H9 (cell line): ENCODE measurements around the gene MOCOS. TPM values are rescaled to one million over a fixed set of nuclear protein-coding genes. Genes with fewer than 3 reads are reported as not detected.

Experiments used
- DNase-seq: peaks from one replicate; pipeline ENCODE4 v3.0.0-alpha.2; 2017
- H2AFZ ChIP-seq: one replicate; pipeline ENCODE4 v1.6.1; 2013; ENCODE audit warnings: mild to moderate bottlenecking, low read length, control low read depth, moderate library complexity
- H2AK5ac ChIP-seq: 2 replicates; pipeline ENCODE4 v1.6.1; 2013; ENCODE audit warnings: low read length, control low read depth, mixed read lengths; ENCODE audit not compliant: insufficient read length
- H2BK120ac ChIP-seq: one replicate; pipeline ENCODE4 v1.6.1; 2013; ENCODE audit warnings: low read depth, mild to moderate bottlenecking, low read length, control low read depth, inconsistent platforms; ENCODE audit not compliant: poor library complexity, severe bottlenecking
- H2BK12ac ChIP-seq: 2 replicates; pipeline ENCODE4 v1.6.1; 2013; ENCODE audit warnings: low read length, control low read depth, mixed read lengths, low read depth; ENCODE audit not compliant: insufficient read length
- H2BK15ac ChIP-seq: 2 replicates; pipeline ENCODE4 v1.6.1; 2013; ENCODE audit warnings: low read depth, low read length, control low read depth
- H2BK20ac ChIP-seq: one replicate; pipeline ENCODE4 v1.6.1; 2013; ENCODE audit warnings: low read depth, mild to moderate bottlenecking, low read length, control low read depth, inconsistent platforms; ENCODE audit not compliant: poor library complexity, severe bottlenecking
- H2BK5ac ChIP-seq: 2 replicates; pipeline ENCODE4 v1.6.1; 2013; ENCODE audit warnings: low read length, control low read depth, mixed read lengths; ENCODE audit not compliant: insufficient read length
- H3K14ac ChIP-seq: 2 replicates; pipeline ENCODE4 v1.6.1; 2013; ENCODE audit warnings: low read length, control low read depth; ENCODE audit not compliant: insufficient read depth
- H3K18ac ChIP-seq: 2 replicates; pipeline ENCODE4 v1.6.1; 2013; ENCODE audit warnings: low read depth, mild to moderate bottlenecking, mixed read lengths, low read length, control low read depth; ENCODE audit not compliant: insufficient read length
- H3K23ac ChIP-seq: 2 replicates; pipeline ENCODE4 v1.6.1; 2013; ENCODE audit warnings: low read length, control low read depth, mixed read lengths, low read depth; ENCODE audit not compliant: insufficient read length
- H3K23me2 ChIP-seq: 2 replicates; pipeline ENCODE4 v1.6.1; 2013; ENCODE audit warnings: low read depth, mild to moderate bottlenecking, mixed read lengths, low read length, control low read depth; ENCODE audit not compliant: insufficient read length, poor library complexity, severe bottlenecking
- H3K27ac ChIP-seq: 2 replicates; pipeline ENCODE4 v1.5.1; 2013; ENCODE audit warnings: low read length, control low read depth, mixed read lengths, low read depth; ENCODE audit not compliant: insufficient read length
- H3K27me3 ChIP-seq: 2 replicates; pipeline ENCODE4 v1.6.1; 2013; ENCODE audit warnings: low read length, control low read depth, inconsistent platforms; ENCODE audit not compliant: insufficient read depth
- H3K4ac ChIP-seq: 2 replicates; pipeline ENCODE4 v1.6.1; 2013; ENCODE audit warnings: low read depth, mild to moderate bottlenecking, control low read depth, inconsistent platforms, low read length, moderate library complexity
- H3K4me1 ChIP-seq: 2 replicates; pipeline ENCODE4 v1.6.1; 2013; ENCODE audit warnings: low read length, control low read depth, inconsistent platforms; ENCODE audit not compliant: insufficient read depth
- H3K4me2 ChIP-seq: 2 replicates; pipeline ENCODE4 v1.6.1; 2013; ENCODE audit warnings: low read length, control low read depth, mixed read lengths; ENCODE audit not compliant: insufficient read length, insufficient read depth
- H3K56ac ChIP-seq: 2 replicates; pipeline ENCODE4 v1.6.1; 2013; ENCODE audit warnings: low read depth, mild to moderate bottlenecking, mixed read lengths, low read length, control low read depth; ENCODE audit not compliant: insufficient read length
- H3K79me1 ChIP-seq: 2 replicates; pipeline ENCODE4 v1.6.1; 2013; ENCODE audit warnings: low read depth, mild to moderate bottlenecking, moderate library complexity, low read length, control low read depth, inconsistent platforms; ENCODE audit not compliant: insufficient read depth, poor library complexity, severe bottlenecking
- H3K79me2 ChIP-seq: 2 replicates; pipeline ENCODE4 v1.6.1; 2013; ENCODE audit warnings: low read length, control low read depth, inconsistent platforms; ENCODE audit not compliant: insufficient read depth
- H3K9ac ChIP-seq: 2 replicates; pipeline ENCODE4 v1.6.1; 2013; ENCODE audit warnings: low read length, control low read depth, mixed read lengths; ENCODE audit not compliant: insufficient read length; ENCODE audit errors: extremely low read depth
- H3K9me3 ChIP-seq: one replicate; pipeline ENCODE4 v1.6.1; 2013; ENCODE audit warnings: low read depth, low read length, inconsistent platforms; ENCODE audit not compliant: control insufficient read depth
- H3T11ph ChIP-seq: one replicate; pipeline ENCODE4 v1.6.1; 2013; ENCODE audit warnings: mild to moderate bottlenecking, low read length, control low read depth, inconsistent platforms
- H4K20me1 ChIP-seq: one replicate; pipeline ENCODE4 v1.6.1; 2013; ENCODE audit not compliant: control insufficient read depth, insufficient read length, insufficient read depth
- H4K5ac ChIP-seq: 2 replicates; pipeline ENCODE4 v1.6.1; 2013; ENCODE audit warnings: low read depth, mild to moderate bottlenecking, mixed read lengths, low read length, control low read depth; ENCODE audit not compliant: insufficient read length
- H4K8ac ChIP-seq: replicated peaks from 2 replicates; pipeline ENCODE4 v1.6.1; 2013; ENCODE audit warnings: low read length, control low read depth, mixed read lengths, low read depth; ENCODE audit not compliant: insufficient read length
- H4K91ac ChIP-seq: 2 replicates; pipeline ENCODE4 v1.6.1; 2013; ENCODE audit warnings: low read depth, mild to moderate bottlenecking, moderate library complexity, mixed read lengths, low read length, control low read depth; ENCODE audit not compliant: insufficient read length
- H3K27ac Mint-ChIP-seq, 3 experiments: 2 replicates in 2 of 3; 3 replicates in 1 of 3; pipeline ENCODE4 v1.8.0; 2020 to 2021; ENCODE audit warnings: mixed read lengths in 3 of 3, mild to moderate bottlenecking in 1 of 3, moderate library complexity in 1 of 3
- H3K27me3 Mint-ChIP-seq: 2 replicates; pipeline ENCODE4 v1.8.0; 2021; ENCODE audit warnings: low read depth, mild to moderate bottlenecking, moderate library complexity, mixed read lengths
- H3K36me3 Mint-ChIP-seq, 3 experiments: 2 replicates in 2 of 3; 3 replicates in 1 of 3; pipeline ENCODE4 v1.8.0; 2020 to 2021; ENCODE audit warnings: low read depth in 3 of 3, mixed read lengths in 3 of 3; ENCODE audit not compliant: insufficient read depth in 1 of 3
- H3K4me1 Mint-ChIP-seq, 2 experiments: 2 replicates each; pipeline ENCODE4 v1.8.0; 2020; ENCODE audit warnings: mixed read lengths in 2 of 2
- H3K4me3 Mint-ChIP-seq, 2 experiments: 2 replicates in 1 of 2; 3 replicates in 1 of 2; pipeline ENCODE4 v1.8.0; 2020 to 2021; ENCODE audit warnings: mild to moderate bottlenecking in 2 of 2, mixed read lengths in 2 of 2, moderate library complexity in 1 of 2
- H3K9me3 Mint-ChIP-seq, 2 experiments: 2 replicates in 1 of 2; 3 replicates in 1 of 2; pipeline ENCODE4 v1.8.0; 2020; ENCODE audit warnings: mild to moderate bottlenecking in 2 of 2, mixed read lengths in 2 of 2, moderate library complexity in 1 of 2
- WGBS: extraction: QIAGEN DNeasy Blood & Tissue Kit; methylation state at CpG from one replicate; pipeline ENCODE4 v1.1.7; 2013; ENCODE audit warnings: missing lambda C conversion rate, low lambda C conversion rate, mixed read lengths; ENCODE audit not compliant: insufficient read length; ENCODE audit errors: extremely low coverage; 5-methylcytosine and 5-hydroxymethylcytosine counted together
- total RNA-seq: library from RNA; stranded (reverse); gene quantifications from 2 replicates; pipeline ENCODE4 v1.2.1, GENCODE V29; 2021
- TF ChIP-seq, protein P1 (sequence below): fragments of 200-600 bp; sonication (generic); conservative IDR thresholded peaks from 3 replicates; pipeline ENCODE4 v1.8.0; 2021; ENCODE audit warnings: antibody characterized with exemption, mild to moderate bottlenecking

MOCOS gene
- total RNA-seq, 1 experiment from 2014 or later = 6.0 TPM

DNA sequence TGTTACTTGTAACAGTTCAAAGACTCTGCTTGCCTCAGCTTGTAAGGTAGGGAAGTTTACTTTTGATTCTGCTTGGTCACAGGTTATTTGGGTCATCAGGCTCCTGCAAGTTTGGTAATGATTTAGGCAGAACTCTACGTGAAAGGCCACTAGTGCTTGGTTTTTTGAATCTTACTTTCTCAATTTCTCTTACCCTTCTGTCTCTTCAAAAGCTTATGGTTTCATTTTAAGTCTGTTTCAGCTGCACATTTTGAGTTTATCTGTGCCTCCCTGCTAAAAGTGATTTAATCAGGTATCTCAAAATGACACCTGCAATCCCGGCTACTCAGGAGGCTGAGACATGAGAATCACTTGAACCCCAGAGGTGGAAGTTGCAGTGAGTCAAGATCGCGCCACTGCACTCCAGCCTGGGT, 26.3 kb upstream of the MOCOS start:
- H3K4ac ChIP-seq = no peak overlapping the region
- WGBS = no CpG with 5 or more reads among the region's 4 CpGs
- no peak overlapping the region for H4K91ac ChIP-seq
- no peak overlapping the region for H2AK5ac ChIP-seq
- H3K9ac ChIP-seq = no peak overlapping the region
- Mint-ChIP-seq H3K9me3 (no peaks in the 10 kb centered on the region), H3K27me3 (no peaks in the 10 kb centered on the region), H3K36me3 (peaks cover 35 to 90% (median 89%) of the 10 kb centered on the region in 3 experiments; a peak in 6 of 7 replicates), H3K27ac (peak overlapping the region in 1 of 3 experiments; percentile 22; a peak in 1 of 7 replicates), H3K4me3 (no peak overlapping the region), H3K4me1 (no peaks in the 10 kb centered on the region)
- no peak overlapping the region for H2BK15ac ChIP-seq
- no peak overlapping the region for H2BK120ac ChIP-seq
- H3K4me2 ChIP-seq = no peak overlapping the region
- no peak overlapping the region for H3K56ac ChIP-seq
- no peaks in the 10 kb centered on the region for H4K20me1 ChIP-seq
- H3K27ac ChIP-seq = no peak overlapping the region
- H2BK5ac ChIP-seq = no peak overlapping the region
- H3K9me3 ChIP-seq = no peaks in the 10 kb centered on the region
- no peaks in the 10 kb centered on the region for H3K23me2 ChIP-seq
- H4K5ac ChIP-seq = no peak overlapping the region
- no peaks in the 10 kb centered on the region for H3K79me2 ChIP-seq
- H4K8ac ChIP-seq = no peak overlapping the region
- H3K79me1 ChIP-seq = no peaks in the 10 kb centered on the region
- no peaks in the 10 kb centered on the region for H3K4me1 ChIP-seq
- H3K14ac ChIP-seq = no peak overlapping the region
- H3K18ac ChIP-seq = no peak overlapping the region
- DNase-seq = no peak
- TF ChIP-seq, protein P1, sequence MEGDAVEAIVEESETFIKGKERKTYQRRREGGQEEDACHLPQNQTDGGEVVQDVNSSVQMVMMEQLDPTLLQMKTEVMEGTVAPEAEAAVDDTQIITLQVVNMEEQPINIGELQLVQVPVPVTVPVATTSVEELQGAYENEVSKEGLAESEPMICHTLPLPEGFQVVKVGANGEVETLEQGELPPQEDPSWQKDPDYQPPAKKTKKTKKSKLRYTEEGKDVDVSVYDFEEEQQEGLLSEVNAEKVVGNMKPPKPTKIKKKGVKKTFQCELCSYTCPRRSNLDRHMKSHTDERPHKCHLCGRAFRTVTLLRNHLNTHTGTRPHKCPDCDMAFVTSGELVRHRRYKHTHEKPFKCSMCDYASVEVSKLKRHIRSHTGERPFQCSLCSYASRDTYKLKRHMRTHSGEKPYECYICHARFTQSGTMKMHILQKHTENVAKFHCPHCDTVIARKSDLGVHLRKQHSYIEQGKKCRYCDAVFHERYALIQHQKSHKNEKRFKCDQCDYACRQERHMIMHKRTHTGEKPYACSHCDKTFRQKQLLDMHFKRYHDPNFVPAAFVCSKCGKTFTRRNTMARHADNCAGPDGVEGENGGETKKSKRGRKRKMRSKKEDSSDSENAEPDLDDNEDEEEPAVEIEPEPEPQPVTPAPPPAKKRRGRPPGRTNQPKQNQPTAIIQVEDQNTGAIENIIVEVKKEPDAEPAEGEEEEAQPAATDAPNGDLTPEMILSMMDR = no peak
- H2BK20ac ChIP-seq = no peak overlapping the region
- H2BK12ac ChIP-seq = no peak overlapping the region
- H3K23ac ChIP-seq = no peak overlapping the region
- H3K27me3 ChIP-seq = no peaks in the 10 kb centered on the region
- no peak overlapping the region for H3T11ph ChIP-seq
- no peak overlapping the region for H2AFZ ChIP-seq
